Umbilical cord (tissue), 2 donors: ENCODE results near the gene PEX14. TPM values are rescaled to one million over a fixed set of nuclear protein-coding genes. Genes with fewer than 3 reads are reported as not detected.

Experiments
- DNase-seq: peaks from one replicate; pipeline ENCODE4 v3.0.0-alpha.2; 2015; ENCODE audit warnings: low spot score
- total RNA-seq: library from RNA; depleted of rRNA; stranded (reverse); fragments of >200 nt; gene quantifications from one replicate; pipeline ENCODE4 v1.2.3, GENCODE V29; 2014; ENCODE audit warnings: low replicate concordance; ENCODE audit not compliant: insufficient read depth

PEX14 gene
- total RNA-seq, 1 donor from 2014 or later, result 22.1 TPM

- DNase-seq, result no peak
These were observed 204.1 kb downstream of the PEX14 start for GRCh38 chr1:10678852-10679251.

GRCh38 chr1:10679496-10680220, 204.9 kb downstream of the PEX14 start:
- peak; percentile 57 for DNase-seq

Other genes with a start within 250 kb of the PEX14 start
- 22.4 TPM for gene PGD, start 75.9 kb upstream of the PEX14 start, total RNA-seq
- 9.9 TPM for gene CENPS, start 44.5 kb upstream of the PEX14 start, total RNA-seq
- gene CORT, start 24.9 kb upstream of the PEX14 start, total RNA-seq, result not detected
- gene DFFA, start 2.4 kb upstream of the PEX14 start, total RNA-seq, result 26.2 TPM